Stimulated activated CD4-positive, alpha-beta T cell treated with anti-CD3 and anti-CD28 coated beads, TNF-alpha, amount 100 ng/mL, for 4 hours (primary cell): ENCODE data around the gene UQCRC2.
"Not testable (repeated sequence)": the region's sequence is repeated elsewhere in the genome, so short reads cannot be mapped to it uniquely, and the experiment has no call there.

Experiments
- DNase-seq, 3 experiments: peaks; one replicate each; pipeline ENCODE4 v3.0.0-alpha.2; 2020; ENCODE audit warnings: low read depth in 3 of 3

Gene UQCRC2

GRCh38 chr16:21982108-21982507 lies 28.9 kb downstream of the UQCRC2 start:
- DNase-seq = no peak

- DNase-seq = no peak
Observed at GRCh38 chr16:21984062-21984461, 30.9 kb downstream of the UQCRC2 start.

- DNase-seq = no peak
Observed at GRCh38 chr16:21985524-21985923, 32.4 kb downstream of the UQCRC2 start.

- DNase-seq = no peak
Observed at GRCh38 chr16:21986692-21987246, 33.6 kb downstream of the UQCRC2 start.

GRCh38 chr16:21987498-21987897 lies 34.3 kb downstream of the UQCRC2 start:
- no peak for DNase-seq

- no peak for DNase-seq
Observed at GRCh38 chr16:21989133-21989532, 36.0 kb downstream of the UQCRC2 start.

- DNase-seq = no peak
Observed at GRCh38 chr16:21989751-21990150, 36.6 kb downstream of the UQCRC2 start.

GRCh38 chr16:21990381-21990944 lies 37.3 kb downstream of the UQCRC2 start:
- DNase-seq = no peak

GRCh38 chr16:21991621-21992020 lies 38.5 kb downstream of the UQCRC2 start:
- no peak for DNase-seq

GRCh38 chr16:21994856-21995465 lies 41.8 kb downstream of the UQCRC2 start:
- DNase-seq = no peak

- no peak for DNase-seq
Observed at GRCh38 chr16:21996923-21997696, 43.9 kb downstream of the UQCRC2 start.

- no peak for DNase-seq
Observed at GRCh38 chr16:21997697-21998480, 44.7 kb downstream of the UQCRC2 start.

- DNase-seq = no peak
Observed at GRCh38 chr16:22001591-22001990, 48.4 kb downstream of the UQCRC2 start.

GRCh38 chr16:22002047-22002446 lies 48.9 kb downstream of the UQCRC2 start:
- not testable (repeated sequence) for DNase-seq

GRCh38 chr16:22003195-22003594 lies 50.0 kb downstream of the UQCRC2 start:
- DNase-seq = no peak

GRCh38 chr16:22004341-22004740 lies 51.2 kb downstream of the UQCRC2 start:
- DNase-seq = no peak

- no peak for DNase-seq
Observed at GRCh38 chr16:22005746-22006145, 52.6 kb downstream of the UQCRC2 start.

- no peak for DNase-seq
Observed at GRCh38 chr16:22006636-22007035, 53.5 kb downstream of the UQCRC2 start.

GRCh38 chr16:22007159-22007508 lies 54.0 kb downstream of the UQCRC2 start:
- no peak for DNase-seq

- peak; percentile 40 to 65 (median 45) for DNase-seq
Observed at GRCh38 chr16:22007509-22008214, 54.5 kb downstream of the UQCRC2 start, which contains the start of gene MOSMO. Gene MOSMO, plus strand, starts transcription at chr16:22008111. Its CDS starts 191 bp downstream, at chr16:22008302.
